Measurements from ENCODE around the gene KCNAB1.

DNA sequence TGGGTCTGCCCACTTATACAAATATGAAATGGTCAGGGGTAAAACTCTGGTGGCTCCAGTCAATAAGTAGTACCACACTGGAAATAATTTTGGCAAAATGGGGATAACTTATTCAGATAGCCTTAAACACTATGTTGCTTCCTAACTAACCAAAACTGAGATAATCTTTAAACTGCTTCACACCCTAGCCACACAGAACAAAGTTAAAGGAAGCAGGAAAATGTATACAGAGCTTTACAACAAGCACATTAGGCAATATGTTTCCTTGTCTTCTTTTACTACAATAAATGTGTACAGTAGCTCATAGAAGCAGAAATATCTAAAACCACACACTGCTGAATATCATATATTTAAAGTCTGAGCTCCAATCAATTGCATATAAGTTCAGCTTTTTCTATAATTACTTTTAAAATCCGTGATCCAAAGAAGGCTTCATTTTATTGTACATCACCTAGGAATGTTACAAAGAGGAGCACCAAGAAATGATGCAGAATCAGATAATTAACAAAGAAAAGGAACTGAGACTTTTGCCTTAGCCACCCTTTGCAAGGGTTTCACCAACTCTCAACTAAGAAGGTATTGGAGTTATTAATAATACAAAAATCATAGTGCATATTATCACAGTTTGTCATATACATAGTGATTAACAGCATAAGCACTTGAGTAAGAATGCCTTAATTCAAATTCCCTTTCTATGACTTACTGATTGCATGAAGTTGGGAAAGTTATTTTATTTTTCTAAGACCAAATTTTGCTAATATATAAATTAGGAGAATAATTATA is 443.7 kb downstream of the KCNAB1 start:
- TF ChIP-seq, protein P1, sequence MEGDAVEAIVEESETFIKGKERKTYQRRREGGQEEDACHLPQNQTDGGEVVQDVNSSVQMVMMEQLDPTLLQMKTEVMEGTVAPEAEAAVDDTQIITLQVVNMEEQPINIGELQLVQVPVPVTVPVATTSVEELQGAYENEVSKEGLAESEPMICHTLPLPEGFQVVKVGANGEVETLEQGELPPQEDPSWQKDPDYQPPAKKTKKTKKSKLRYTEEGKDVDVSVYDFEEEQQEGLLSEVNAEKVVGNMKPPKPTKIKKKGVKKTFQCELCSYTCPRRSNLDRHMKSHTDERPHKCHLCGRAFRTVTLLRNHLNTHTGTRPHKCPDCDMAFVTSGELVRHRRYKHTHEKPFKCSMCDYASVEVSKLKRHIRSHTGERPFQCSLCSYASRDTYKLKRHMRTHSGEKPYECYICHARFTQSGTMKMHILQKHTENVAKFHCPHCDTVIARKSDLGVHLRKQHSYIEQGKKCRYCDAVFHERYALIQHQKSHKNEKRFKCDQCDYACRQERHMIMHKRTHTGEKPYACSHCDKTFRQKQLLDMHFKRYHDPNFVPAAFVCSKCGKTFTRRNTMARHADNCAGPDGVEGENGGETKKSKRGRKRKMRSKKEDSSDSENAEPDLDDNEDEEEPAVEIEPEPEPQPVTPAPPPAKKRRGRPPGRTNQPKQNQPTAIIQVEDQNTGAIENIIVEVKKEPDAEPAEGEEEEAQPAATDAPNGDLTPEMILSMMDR (conservative IDR thresholded peaks at IDR 0.05; ENCODE audit: low read depth, low read length) = no peak
- no peak for TF ChIP-seq EZH2 (IDR thresholded peaks at IDR 0.05; ENCODE audit: borderline replicate concordance, low read depth, low read length, poor library complexity, severe bottlenecking)
